ENCODE results near the gene CASR. TPM values are rescaled to one million over a fixed set of nuclear protein-coding genes. Genes with fewer than 3 reads are reported as not detected.

CASR gene
- total RNA-seq, 1 experiment from 2014 or later = 0.02 TPM

- H3K4ac ChIP-seq (ENCODE audit: low read depth, low read length) = no peak overlapping the region
- Mint-ChIP-seq H3K4me1 (no peaks in the 10 kb centered on the region), H3K9me3 (no peaks in the 10 kb centered on the region), H3K36me3 (ENCODE audit: insufficient read depth in 1 of 3, low read depth in 3 of 3) (no peaks in the 10 kb centered on the region), H3K4me3 (no peak overlapping the region), H3K27ac (no peak overlapping the region), H3K27me3 (ENCODE audit: low read depth) (peaks cover 15% of the 10 kb centered on the region)
- no peak overlapping the region for H3K18ac ChIP-seq (ENCODE audit: insufficient read length, low read depth, low read length)
- H4K91ac ChIP-seq (ENCODE audit: insufficient read length, low read depth, low read length) = no peak overlapping the region
- TF ChIP-seq CTCF (conservative IDR thresholded peaks at IDR 0.05) = no peak
- H2BK15ac ChIP-seq (ENCODE audit: low read depth, low read length) = no peak overlapping the region
- no peak overlapping the region for H2BK20ac ChIP-seq (ENCODE audit: low read depth, low read length, poor library complexity, severe bottlenecking)
- no peak overlapping the region for H3K4me2 ChIP-seq (ENCODE audit: insufficient read depth, insufficient read length, low read length)
- no peak overlapping the region for H2AK5ac ChIP-seq (ENCODE audit: insufficient read length, low read length)
- no peaks in the 10 kb centered on the region for H3K79me2 ChIP-seq (ENCODE audit: insufficient read depth, low read length)
- WGBS (ENCODE audit: extremely low coverage, insufficient read length, low lambda C conversion rate) = no CpG with 5 or more reads among the region's 5 CpGs
- H3K27me3 ChIP-seq (ENCODE audit: insufficient read depth, low read length) = no peaks in the 10 kb centered on the region; the same call in 1 of the 2 replicates
- no peak for DNase-seq
- no peak overlapping the region for H3K23ac ChIP-seq (ENCODE audit: insufficient read length, low read depth, low read length)
- H3T11ph ChIP-seq (ENCODE audit: low read length) = no peak overlapping the region
- no peak overlapping the region for H2AFZ ChIP-seq (ENCODE audit: low read length)
- H2BK12ac ChIP-seq (ENCODE audit: insufficient read length, low read depth, low read length) = no peak overlapping the region
- H3K27ac ChIP-seq (ENCODE audit: insufficient read length, low read depth, low read length) = no peak overlapping the region
- no peak overlapping the region for H3K14ac ChIP-seq (ENCODE audit: insufficient read depth, low read length)
- no peak overlapping the region for H2BK120ac ChIP-seq (ENCODE audit: low read depth, low read length, poor library complexity, severe bottlenecking)
- no peak overlapping the region for H3K56ac ChIP-seq (ENCODE audit: insufficient read length, low read depth, low read length)
- H3K4me1 ChIP-seq (ENCODE audit: insufficient read depth, low read length) = no peaks in the 10 kb centered on the region
- no peaks in the 10 kb centered on the region for H3K23me2 ChIP-seq (ENCODE audit: insufficient read length, low read depth, low read length, poor library complexity, severe bottlenecking)
- H3K79me1 ChIP-seq (ENCODE audit: insufficient read depth, low read depth, low read length, poor library complexity, severe bottlenecking) = no peaks in the 10 kb centered on the region
- no peak overlapping the region for H2BK5ac ChIP-seq (ENCODE audit: insufficient read length, low read length)
- H4K8ac ChIP-seq (replicated peaks; ENCODE audit: insufficient read length, low read depth, low read length) = no peak overlapping the region
- H4K5ac ChIP-seq (ENCODE audit: insufficient read length, low read depth, low read length) = no peak overlapping the region
- H4K20me1 ChIP-seq (ENCODE audit: control insufficient read depth, insufficient read depth, insufficient read length) = no peaks in the 10 kb centered on the region
- H3K9ac ChIP-seq (ENCODE audit: extremely low read depth, insufficient read length, low read length) = no peak overlapping the region
- no peaks in the 10 kb centered on the region for H3K9me3 ChIP-seq (ENCODE audit: control insufficient read depth, low read depth, low read length)
Observed at GRCh38 chr3:122247825-122248185, 64.3 kb downstream of the CASR start.
